HFF-Myc (cell line): ENCODE results near the gene MAP3K7.

Source experiments
- DNase-seq: peaks from one replicate; pipeline ENCODE4 v3.0.0-alpha.2; 2011; ENCODE audit warnings: low read depth; ENCODE audit errors: extremely low read depth
- H3K4me3 ChIP-seq: replicated peaks from 2 replicates; pipeline ENCODE4 v1.5.1; 2011; ENCODE audit warnings: low read depth, mild to moderate bottlenecking, control low read depth, low read length
- CTCF ChIP-seq: IDR thresholded peaks from 2 replicates; pipeline ENCODE4 v1.5.1; 2012; ENCODE audit warnings: mild to moderate bottlenecking, low read depth, low read length, control low read depth; ENCODE audit errors: missing control alignments

The MAP3K7 gene

GRCh38 chr6:90468859-90469258, 118.0 kb downstream of the MAP3K7 start:
- DNase-seq: no peak
- TF ChIP-seq CTCF: no peak

GRCh38 chr6:90468080-90468479, 118.8 kb downstream of the MAP3K7 start:
- TF ChIP-seq CTCF: no peak
- H3K4me3 ChIP-seq: no peak overlapping the region
- DNase-seq: no peak

More at GRCh38 chr6:90468859-90469258, 118.0 kb downstream of the MAP3K7 start:
- no peak overlapping the region for H3K4me3 ChIP-seq

GRCh38 chr6:90467546-90467945, 119.3 kb downstream of the MAP3K7 start:
- no peak for TF ChIP-seq CTCF

GRCh38 chr6:90466154-90466940, 120.5 kb downstream of the MAP3K7 start:
- no peak overlapping the region for H3K4me3 ChIP-seq
- DNase-seq: no peak
- no peak for TF ChIP-seq CTCF

More at GRCh38 chr6:90467546-90467945, 119.3 kb downstream of the MAP3K7 start:
- DNase-seq: no peak
- no peak overlapping the region for H3K4me3 ChIP-seq

GRCh38 chr6:90465686-90466085, 121.2 kb downstream of the MAP3K7 start:
- no peak overlapping the region for H3K4me3 ChIP-seq
- no peak for TF ChIP-seq CTCF
- no peak for DNase-seq

GRCh38 chr6:90464507-90464906, 122.4 kb downstream of the MAP3K7 start:
- no peak overlapping the region for H3K4me3 ChIP-seq
- TF ChIP-seq CTCF: no peak

More at GRCh38 chr6:90464507-90464906, 122.4 kb downstream of the MAP3K7 start:
- DNase-seq: no peak
